Caco-2 (cell line): ENCODE results near the gene PDE7B. TPM values are rescaled to one million over a fixed set of nuclear protein-coding genes. Genes with fewer than 3 reads are reported as not detected.

Experiments
- BruUV-seq: library from RNA; stranded (reverse); fragments of 400-500 nt; replicated peaks from 2 replicates; lab custom pipeline; 2021; lab: Mats Ljungman, UMichigan
- CTCF ChIA-PET: fragments of 300-600 bp; sonication (Branson Sonifier 250); formaldehyde crosslinking; loops from one replicate; lab custom pipeline; 2022; ENCODE audit warnings: antibody characterized with exemption; lab: Charles Lee
- POLR2A ChIA-PET: fragments of 300-600 bp; sonication (Branson Sonifier 250); formaldehyde crosslinking; loops from one replicate; lab custom pipeline; 2022; ENCODE audit warnings: antibody characterized with exemption; lab: Charles Lee
- DNase-seq, 2 experiments: peaks; one replicate each; pipeline versions ENCODE4 v3.0.0 to v3.0.0-alpha.2; 2020 to 2022
- H3K27me3 ChIP-seq: replicated peaks from 2 replicates; pipeline ENCODE4 v1.6.0; 2011; ENCODE audit warnings: low read length; ENCODE audit not compliant: control insufficient read depth, insufficient read depth
- H3K36me3 ChIP-seq: 2 replicates; pipeline ENCODE4 v1.5.1; 2011; ENCODE audit warnings: low read length; ENCODE audit not compliant: control insufficient read depth, insufficient read depth
- H3K4me1 ChIP-seq: fragments of 250-450 bp; sonication (Bioruptor Pico); 2 replicates; pipeline ENCODE4 v1.5.1; 2020; ENCODE audit warnings: mild to moderate bottlenecking
- H3K4me3 ChIP-seq: 2 replicates; pipeline ENCODE4 v1.5.1; 2011; ENCODE audit warnings: low read depth, mild to moderate bottlenecking, control low read depth, low read length
- H3K9me3 ChIP-seq: fragments of 250-450 bp; sonication (Bioruptor Pico); 2 replicates; pipeline ENCODE4 v1.5.1; 2020; ENCODE audit warnings: mild to moderate bottlenecking, moderate library complexity
- H3K27ac Mint-ChIP-seq: one replicate; pipeline ENCODE4 v1.8.0; 2022; ENCODE audit warnings: mixed read lengths; ENCODE audit not compliant: unreplicated experiment
- H3K27me3 Mint-ChIP-seq: one replicate; pipeline ENCODE4 v1.8.0; 2022; ENCODE audit warnings: mixed read lengths; ENCODE audit not compliant: insufficient read depth, unreplicated experiment
- H3K36me3 Mint-ChIP-seq: one replicate; pipeline ENCODE4 v1.8.0; 2022; ENCODE audit warnings: mild to moderate bottlenecking, mixed read lengths; ENCODE audit not compliant: insufficient read depth, unreplicated experiment
- H3K4me1 Mint-ChIP-seq: one replicate; pipeline ENCODE4 v1.8.0; 2022; ENCODE audit warnings: low read depth, mixed read lengths; ENCODE audit not compliant: unreplicated experiment
- H3K4me3 Mint-ChIP-seq: one replicate; pipeline ENCODE4 v1.8.0; 2022; ENCODE audit warnings: mild to moderate bottlenecking, moderate library complexity, mixed read lengths; ENCODE audit not compliant: unreplicated experiment
- H3K9me3 Mint-ChIP-seq: one replicate; pipeline ENCODE4 v1.8.0; 2022; ENCODE audit warnings: mixed read lengths; ENCODE audit not compliant: unreplicated experiment
- CTCF ChIP-seq, 2 experiments: fragments of 200-600 bp in 1 of 2; IDR thresholded peaks; 1 replicate in 1 of 2; 2 replicates in 1 of 2; pipeline versions ENCODE4 v1.5.1 to v1.8.0; 2011 to 2022; ENCODE audit warnings: antibody characterized with exemption in 1 of 2, control low read depth in 1 of 2, inconsistent platforms in 1 of 2, low read depth in 1 of 2, low read length in 1 of 2, mild to moderate bottlenecking in 1 of 2, moderate library complexity in 1 of 2; ENCODE audit not compliant: insufficient read depth in 1 of 2, severe bottlenecking in 1 of 2, unreplicated experiment in 1 of 2
- intact Hi-C: fragments of 100-400 bp; cut with micrococcal nuclease; formaldehyde crosslinking; loops from one replicate; pipeline ENCODE4 v1.10.0; 2022; ENCODE audit not compliant: unreplicated experiment
- total RNA-seq: library from RNA; stranded (reverse); gene quantifications from 2 replicates; pipeline ENCODE4 v1.2.3, GENCODE V29; 2022

Gene PDE7B
- total RNA-seq, 1 experiment from 2014 or later, result not detected

GRCh38 chr6:135890876-135891275, 39.4 kb downstream of the PDE7B start:
- ChIA-PET POLR2A (no interaction called here), CTCF (no interaction called here)
- H3K4me1 ChIP-seq, result peaks cover 5% of the 10 kb centered on the region; the same call in 1 of the 2 replicates
- no peaks in the 10 kb centered on the region for H3K27me3 Mint-ChIP-seq
- H3K4me1 Mint-ChIP-seq, result peaks cover 6% of the 10 kb centered on the region
- H3K27me3 ChIP-seq, result no peaks in the 10 kb centered on the region
- H3K4me3 ChIP-seq, result no peak overlapping the region
- TF ChIP-seq CTCF (IDR thresholded peaks at IDR 0.05; ENCODE audit: insufficient read depth in 1 of 2, low read depth in 1 of 2, low read length in 1 of 2, severe bottlenecking in 1 of 2, unreplicated experiment in 1 of 2), result no peak
- no peaks in the 10 kb centered on the region for H3K36me3 Mint-ChIP-seq
- H3K9me3 Mint-ChIP-seq, result no peaks in the 10 kb centered on the region
- H3K4me3 Mint-ChIP-seq, result no peak overlapping the region
- no peaks in the 10 kb centered on the region for H3K36me3 ChIP-seq
- intact Hi-C loops, result no loop called here
- H3K9me3 ChIP-seq, result no peaks in the 10 kb centered on the region
- no peak for DNase-seq
- no TSS peak for BruUV-seq
- H3K27ac Mint-ChIP-seq, result no peak overlapping the region

- peaks cover under 1% of the 10 kb centered on the region for H3K27me3 Mint-ChIP-seq
- no peaks in the 10 kb centered on the region for H3K36me3 Mint-ChIP-seq
- POLR2A ChIA-PET, result no interaction called here
- no peaks in the 10 kb centered on the region for H3K9me3 Mint-ChIP-seq
- TF ChIP-seq CTCF (IDR thresholded peaks at IDR 0.05; ENCODE audit: insufficient read depth in 1 of 2, low read depth in 1 of 2, low read length in 1 of 2, severe bottlenecking in 1 of 2, unreplicated experiment in 1 of 2), result no peak
- BruUV-seq, result no TSS peak
- DNase-seq, result no peak
- Histone ChIP-seq H3K4me3 (no peak overlapping the region), H3K9me3 (no peaks in the 10 kb centered on the region), H3K4me1 (peaks cover 3% of the 10 kb centered on the region; the same call in 1 of the 2 replicates), H3K27me3 (no peaks in the 10 kb centered on the region), H3K36me3 (no peaks in the 10 kb centered on the region)
- peaks cover 6% of the 10 kb centered on the region for H3K4me1 Mint-ChIP-seq
- H3K4me3 Mint-ChIP-seq, result no peak overlapping the region
- no peak overlapping the region for H3K27ac Mint-ChIP-seq
- CTCF ChIA-PET, result no interaction called here
- intact Hi-C loops, result no loop called here
These were observed 40.2 kb downstream of the PDE7B start for GRCh38 chr6:135891710-135892109.

- H3K27ac Mint-ChIP-seq, result no peak overlapping the region
These were observed 43.9 kb downstream of the PDE7B start for GRCh38 chr6:135895231-135895911.

More at GRCh38 chr6:135895231-135895911, 43.9 kb downstream of the PDE7B start:
- no TSS peak for BruUV-seq
- no peak for DNase-seq
- Mint-ChIP-seq H3K4me1 (no peaks in the 10 kb centered on the region), H3K4me3 (no peak overlapping the region), H3K36me3 (no peaks in the 10 kb centered on the region), H3K27me3 (peaks cover 3% of the 10 kb centered on the region), H3K9me3 (no peaks in the 10 kb centered on the region)
- POLR2A ChIA-PET, result no interaction called here
- Histone ChIP-seq H3K4me1 (no peaks in the 10 kb centered on the region), H3K36me3 (no peaks in the 10 kb centered on the region), H3K4me3 (no peak overlapping the region), H3K27me3 (no peaks in the 10 kb centered on the region), H3K9me3 (no peaks in the 10 kb centered on the region)
- intact Hi-C loops, result no loop called here
- CTCF ChIA-PET, result no interaction called here
- TF ChIP-seq CTCF (IDR thresholded peaks at IDR 0.05; ENCODE audit: insufficient read depth in 1 of 2, low read depth in 1 of 2, low read length in 1 of 2, severe bottlenecking in 1 of 2, unreplicated experiment in 1 of 2), result no peak
